ENCODE data around the gene SPTBN1.
A peak's percentile ranks its signal among the peaks of the same experiment; 100 is the strongest.

Gene SPTBN1

GRCh38 chr2:54664238-54664786 lies 208.2 kb downstream of the SPTBN1 start:
- no peak for DNase-seq

DNA sequence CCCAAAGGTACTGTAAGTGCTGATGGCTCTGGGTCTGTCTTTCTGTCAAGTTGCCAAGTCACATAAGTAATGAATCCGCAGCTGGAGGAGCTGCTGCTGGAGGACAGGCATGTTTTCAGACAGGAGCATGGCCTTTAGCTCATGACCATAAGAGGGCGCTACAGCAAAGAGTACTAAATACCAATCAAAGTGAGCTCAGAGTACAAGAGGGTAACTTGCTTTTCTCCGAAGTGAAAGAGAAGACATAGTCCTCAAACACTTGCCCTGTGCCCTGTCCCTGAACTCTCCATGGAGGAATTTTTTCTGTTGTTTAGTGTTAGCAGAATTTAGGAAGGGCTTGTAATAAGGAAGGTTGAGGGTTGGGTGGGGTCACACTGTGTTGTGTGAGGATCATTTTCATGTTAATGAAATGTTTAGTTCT lies 209.3 kb downstream of the SPTBN1 start:
- DNase-seq, result peak; percentile 8

- DNase-seq, result no peak
These were observed 210.1 kb downstream of the SPTBN1 start for GRCh38 chr2:54666131-54666633.

DNA sequence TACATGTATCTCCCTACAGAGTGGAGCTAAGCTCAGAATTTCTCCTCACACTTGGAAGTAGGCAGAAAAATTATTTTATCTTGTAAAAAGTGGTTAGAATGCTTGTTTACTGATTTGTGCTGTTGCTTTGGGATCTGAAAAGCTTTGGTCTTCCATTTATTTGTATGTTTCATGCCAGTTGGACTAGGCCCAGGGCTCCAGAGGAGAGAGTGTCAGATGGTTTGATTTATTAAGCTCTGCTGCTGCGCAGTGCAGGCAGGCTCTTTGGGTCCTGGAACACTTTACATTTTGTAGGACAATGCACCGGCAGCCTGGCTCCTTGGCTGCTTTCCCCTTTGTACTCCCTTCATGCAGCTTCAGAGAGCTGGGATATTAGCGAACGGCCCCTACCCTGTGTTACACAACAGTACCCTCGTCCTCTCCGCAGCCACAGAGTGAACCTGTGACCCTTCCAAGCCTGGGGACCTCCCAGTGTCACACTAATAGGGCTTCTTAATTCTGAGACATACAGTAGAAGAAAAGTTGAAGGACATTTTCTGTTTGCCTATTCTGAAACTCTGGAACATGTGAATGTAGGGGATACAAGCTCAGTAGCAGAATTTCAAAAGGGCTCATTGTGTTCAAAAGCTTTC lies 210.6 kb downstream of the SPTBN1 start:
- DNase-seq, result no peak

GRCh38 chr2:54667266-54667639 lies 211.1 kb downstream of the SPTBN1 start:
- DNase-seq, result no peak

GRCh38 chr2:54667726-54668650 lies 211.9 kb downstream of the SPTBN1 start:
- DNase-seq, result no peak

DNA sequence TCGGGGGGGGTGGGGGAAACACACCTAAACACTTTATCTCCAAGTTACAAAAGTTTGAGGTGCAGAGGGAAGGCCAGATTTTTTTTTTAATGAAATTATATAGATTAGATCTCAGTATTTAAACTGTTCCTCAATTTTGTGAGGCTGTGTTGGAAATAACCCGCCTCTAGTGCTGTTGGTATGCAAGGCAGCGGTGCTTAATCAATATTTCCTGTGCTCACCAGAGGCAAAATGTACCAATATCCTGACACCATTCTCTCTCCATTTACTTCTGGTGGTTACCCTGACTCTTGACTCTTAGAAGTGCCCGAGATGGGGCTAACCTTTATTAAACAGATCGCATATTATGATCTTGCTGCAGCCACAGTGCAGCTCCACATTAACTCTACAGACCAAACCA lies 212.6 kb downstream of the SPTBN1 start:
- DNase-seq, result no peak

GRCh38 chr2:54669677-54670484 lies 213.8 kb downstream of the SPTBN1 start:
- DNase-seq, result no peak

DNA sequence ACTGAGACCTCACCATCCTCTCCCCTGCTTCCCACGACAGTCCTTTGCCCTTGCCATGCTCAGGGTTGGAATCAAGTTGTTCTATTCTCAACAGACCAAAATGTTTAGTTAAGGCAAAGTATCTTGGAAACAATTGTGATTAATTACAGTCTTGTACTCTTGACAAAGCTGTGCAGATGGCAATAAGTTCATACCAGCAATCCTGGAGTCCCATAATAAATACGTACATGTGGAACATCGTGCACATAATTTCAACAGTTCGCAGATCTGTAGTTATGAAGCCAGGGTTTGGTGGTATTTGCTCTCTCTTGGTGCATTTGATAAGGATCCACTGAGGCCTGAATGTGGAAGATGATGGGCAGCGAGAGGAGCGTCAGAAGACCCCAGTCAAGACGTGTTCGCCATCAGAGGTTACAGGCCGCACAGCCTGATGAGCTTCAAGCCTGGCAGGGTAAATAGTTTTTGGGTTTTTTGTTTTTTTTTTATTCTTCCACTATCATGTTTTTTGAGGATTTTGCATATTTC lies 214.4 kb downstream of the SPTBN1 start:
- DNase-seq, result no peak

GRCh38 chr2:54671010-54671409 lies 214.9 kb downstream of the SPTBN1 start:
- no peak for DNase-seq

GRCh38 chr2:54671875-54672589 lies 215.9 kb downstream of the SPTBN1 start:
- no peak for DNase-seq

DNA sequence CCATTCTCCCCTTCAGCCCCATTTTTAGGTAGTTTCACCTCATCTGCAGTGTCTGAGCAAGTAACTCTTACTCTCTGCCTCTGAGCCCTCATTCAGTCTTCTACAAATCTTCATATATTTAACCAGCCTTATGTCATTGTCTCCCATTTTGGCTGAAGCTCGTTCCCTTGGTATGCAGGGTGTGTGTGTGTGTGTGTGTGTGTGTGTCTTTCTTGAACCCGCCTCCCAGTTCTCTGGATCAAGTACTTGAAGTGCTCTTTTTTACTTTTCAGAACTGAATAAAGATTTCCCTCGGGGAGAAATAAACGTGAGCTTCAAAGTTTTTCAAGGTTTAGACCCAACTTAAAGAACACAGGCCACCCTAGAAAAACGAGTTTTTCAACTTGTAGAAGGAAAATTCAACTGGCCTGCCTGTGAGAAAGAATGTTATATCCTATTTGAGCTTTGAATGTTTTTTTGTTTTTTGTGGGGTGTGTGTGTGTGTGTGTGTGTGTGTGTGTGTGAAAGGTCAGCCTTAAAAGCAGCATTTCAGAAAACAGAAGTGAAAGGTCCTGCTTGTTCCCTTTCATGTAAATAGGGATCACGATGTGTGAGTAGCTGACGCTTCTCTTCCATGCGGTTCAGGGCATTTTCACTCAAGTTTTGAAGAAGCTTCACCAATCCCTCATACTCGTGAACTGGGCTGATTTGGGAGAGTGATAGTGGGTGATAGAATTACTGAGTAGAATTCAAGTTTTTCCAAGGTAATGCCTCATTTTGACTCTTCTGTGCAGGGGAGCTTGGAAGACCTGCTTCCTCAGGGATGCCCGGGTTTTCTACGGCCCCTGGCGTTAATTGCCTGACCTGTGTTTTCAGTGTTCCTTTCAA lies 216.7 kb downstream of the SPTBN1 start:
- DNase-seq, result no peak

- DNase-seq, result no peak
These were observed 217.4 kb downstream of the SPTBN1 start for GRCh38 chr2:54673501-54673998.

- no peak for DNase-seq
These were observed 219.2 kb downstream of the SPTBN1 start for GRCh38 chr2:54675281-54675680.

GRCh38 chr2:54675738-54676137 lies 219.6 kb downstream of the SPTBN1 start:
- no peak for DNase-seq

DNA sequence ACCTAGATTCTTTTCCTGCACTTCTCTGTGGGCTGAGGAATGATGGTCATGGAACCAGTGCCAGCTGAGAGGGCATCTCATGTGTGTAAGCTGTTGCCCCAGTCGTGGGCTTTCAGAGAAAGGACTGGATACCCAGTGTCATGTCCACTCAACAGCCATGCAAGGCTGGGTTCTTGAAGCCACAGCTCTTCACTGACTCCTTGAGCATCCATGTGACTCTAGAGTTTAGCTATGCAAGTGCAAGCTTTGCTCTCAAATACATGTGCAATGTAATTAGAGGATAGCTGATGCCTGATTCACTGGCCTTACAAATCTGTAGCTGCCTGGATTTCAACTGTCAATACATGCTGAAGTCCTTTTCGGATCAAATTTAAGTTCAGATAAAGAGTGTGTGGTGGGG lies 220.5 kb downstream of the SPTBN1 start:
- DNase-seq, result no peak

- DNase-seq, result no peak
These were observed 221.5 kb downstream of the SPTBN1 start for GRCh38 chr2:54677476-54678265.

- DNase-seq, result no peak
These were observed 222.6 kb downstream of the SPTBN1 start for GRCh38 chr2:54678719-54679118.

GRCh38 chr2:54680397-54681041 lies 224.4 kb downstream of the SPTBN1 start:
- no peak for DNase-seq
